Stimulated activated CD8-positive, alpha-beta memory T cell treated with anti-CD3 and anti-CD28 coated beads, Interleukin-7, amount 100 ng/mL, for 48 hours (primary cell): ENCODE data around the gene SRC.

Experiments
- DNase-seq, 2 donors: peaks; one replicate each; pipeline ENCODE4 v3.0.0-alpha.2; 2020; ENCODE audit warnings: low read depth in 1 of 2; ENCODE audit errors: extremely low read depth in 1 of 2

Gene SRC

GRCh38 chr20:37442547-37442946 is 96.6 kb downstream of the SRC start:
- DNase-seq, result no peak

GRCh38 chr20:37442986-37443385 is 97.0 kb downstream of the SRC start:
- DNase-seq, result no peak

DNA sequence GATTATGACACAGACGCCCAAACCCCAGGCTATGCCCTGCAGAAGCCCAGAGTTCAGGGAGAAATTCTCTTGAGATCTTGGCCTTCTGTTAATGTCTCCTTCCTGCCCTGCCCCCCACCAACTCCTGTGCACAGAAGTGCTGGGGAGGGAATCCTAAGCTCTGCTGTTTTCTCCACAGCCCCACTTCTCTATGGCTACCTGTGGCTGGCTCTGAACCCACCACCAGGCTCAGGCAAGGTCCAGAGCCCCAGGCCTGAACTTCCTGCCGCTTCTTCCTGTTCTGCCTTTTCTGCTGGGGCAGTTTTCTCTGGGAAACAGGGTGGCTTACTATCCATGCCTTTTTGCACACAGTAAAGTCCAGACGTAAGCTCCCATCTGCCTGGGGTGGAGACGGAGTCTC is 97.7 kb downstream of the SRC start:
- DNase-seq, result no peak

- DNase-seq, result no peak
Measured at GRCh38 chr20:37445041-37445440, 99.1 kb downstream of the SRC start.

DNA sequence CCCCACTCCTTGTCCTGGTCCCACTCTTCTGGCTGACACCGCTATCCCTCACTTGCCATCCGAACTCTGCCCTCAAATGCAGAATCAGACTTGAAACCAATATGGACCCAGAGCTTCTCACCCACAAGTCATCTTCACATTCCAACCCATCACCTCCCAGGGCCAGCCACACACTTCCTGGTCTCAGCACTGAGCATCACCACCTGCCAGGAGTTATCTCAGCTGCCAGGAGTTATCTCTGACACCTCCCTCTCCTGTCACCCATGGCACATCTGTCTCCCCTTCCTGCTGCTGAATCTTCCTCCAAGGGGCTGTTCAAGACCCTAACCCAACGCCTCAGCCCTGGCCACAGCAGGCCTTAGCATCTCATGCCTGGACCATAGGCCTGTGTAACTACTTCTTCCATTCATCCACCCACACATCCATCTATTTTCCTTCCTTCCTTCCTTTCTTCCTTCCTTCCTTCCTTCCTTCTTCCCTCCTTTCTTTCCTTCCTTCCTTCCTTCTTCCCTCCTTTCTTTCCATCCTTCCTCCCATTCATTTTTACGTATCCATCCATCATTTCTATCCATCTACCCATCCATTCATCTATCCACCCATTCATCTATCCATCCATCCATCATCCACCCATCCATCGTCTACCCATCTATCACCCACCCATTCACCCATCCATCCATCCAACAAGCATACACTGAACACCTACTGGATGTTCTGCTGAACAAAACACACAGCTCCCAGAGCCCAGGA is 100.5 kb downstream of the SRC start:
- DNase-seq, result no peak

DNA sequence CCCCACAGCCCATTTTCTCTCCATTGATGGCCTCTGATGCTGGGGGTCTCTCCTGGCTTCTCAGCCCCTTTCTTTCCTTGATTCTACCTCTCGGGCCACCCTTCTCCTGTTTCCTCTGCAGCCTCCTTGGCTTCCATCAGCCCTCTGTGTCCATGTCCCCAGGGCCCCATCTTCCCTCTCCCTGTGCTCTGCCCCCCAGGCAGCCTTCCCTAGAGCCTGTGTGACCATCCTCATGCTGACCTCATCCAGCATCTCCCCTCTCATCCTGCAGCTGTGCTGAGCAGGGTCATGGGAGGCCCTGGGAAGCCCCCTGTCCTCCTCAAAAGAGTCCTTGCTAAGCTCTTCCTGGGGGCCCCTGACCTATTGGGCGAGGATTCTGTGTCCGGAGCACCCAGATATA is 101.7 kb downstream of the SRC start:
- DNase-seq, result no peak

- no peak for DNase-seq
Measured at GRCh38 chr20:37449276-37449675, 103.3 kb downstream of the SRC start.

DNA sequence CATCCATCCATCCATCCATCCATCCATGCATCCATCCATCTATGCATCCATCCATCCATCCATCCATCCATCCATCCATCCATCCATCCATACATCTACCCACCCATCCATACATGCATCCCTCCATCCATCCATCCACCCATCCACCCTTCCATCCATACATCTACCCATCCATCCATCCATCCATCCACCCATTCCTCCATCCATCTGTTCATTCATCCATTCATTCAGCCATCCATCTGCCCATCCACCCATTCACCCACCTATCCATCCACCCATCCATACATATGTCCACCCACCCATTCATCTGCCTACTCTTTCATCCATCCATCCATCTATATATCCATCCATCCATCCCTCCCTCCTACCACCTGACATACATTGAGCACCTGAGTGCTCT is 104.4 kb downstream of the SRC start:
- DNase-seq, result no peak

GRCh38 chr20:37451616-37452015 is 105.7 kb downstream of the SRC start:
- no peak for DNase-seq

- no peak for DNase-seq
Measured at GRCh38 chr20:37452236-37452635, 106.3 kb downstream of the SRC start.

GRCh38 chr20:37453288-37453687 is 107.3 kb downstream of the SRC start:
- DNase-seq, result no peak

DNA sequence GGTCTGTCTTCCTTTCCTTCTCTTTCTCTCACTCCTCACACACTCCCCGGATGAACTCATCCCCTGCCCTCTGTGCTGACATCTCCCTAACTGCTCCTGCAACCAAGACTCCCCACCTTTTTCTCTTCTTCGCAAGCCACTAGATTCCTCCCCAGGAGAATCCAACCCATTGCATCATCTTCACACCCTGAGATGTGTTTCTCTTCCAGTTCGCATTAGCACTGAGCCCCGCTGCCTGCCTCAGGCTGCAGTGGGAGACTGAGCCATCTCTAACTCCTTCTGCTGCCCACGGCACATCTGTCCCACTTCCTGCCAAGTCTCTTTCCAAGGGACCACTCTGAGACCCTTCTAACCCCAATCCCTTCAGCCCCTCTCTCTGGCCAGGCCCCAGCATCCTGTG is 107.9 kb downstream of the SRC start:
- DNase-seq, result no peak

DNA sequence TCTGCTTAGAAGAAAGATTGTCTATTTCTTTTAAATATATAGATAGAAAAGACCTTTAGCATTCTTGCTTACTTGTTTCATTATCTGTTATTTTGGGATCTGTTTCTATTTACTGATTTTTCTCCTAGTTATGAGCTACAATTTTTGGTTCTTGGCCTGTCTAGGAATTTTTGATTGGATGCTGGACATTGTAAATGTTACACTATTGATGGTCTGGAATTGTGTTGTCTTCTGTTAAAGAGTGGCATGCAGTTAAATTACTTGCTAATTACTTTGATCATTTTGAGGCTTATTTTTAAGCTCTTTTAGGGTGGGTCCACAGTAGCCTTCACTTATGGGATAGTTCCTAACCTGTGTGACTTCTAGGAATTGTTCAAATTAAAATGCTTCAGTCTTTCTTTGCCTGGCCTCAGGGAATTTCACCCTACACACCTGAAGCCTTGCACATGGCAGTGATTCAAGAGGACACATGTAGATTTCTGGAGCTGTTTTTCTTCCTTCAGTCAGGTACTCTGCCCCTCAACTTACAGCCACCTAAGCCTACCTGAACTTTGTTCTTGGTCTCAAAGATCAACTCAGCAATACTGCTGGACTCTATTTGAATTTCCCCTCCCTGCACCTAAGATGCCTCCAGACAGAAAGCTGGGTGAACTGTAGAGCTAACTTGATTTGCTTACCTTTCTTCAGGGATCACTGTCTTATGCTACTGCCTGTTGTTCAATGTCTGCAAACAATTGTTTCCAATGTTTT is 108.9 kb downstream of the SRC start:
- no peak for DNase-seq
